Myocyte (in vitro differentiated cells): ENCODE measurements around the gene SAMD4A. TPM values are rescaled to one million over a fixed set of nuclear protein-coding genes. Genes with fewer than 3 reads are reported as not detected.

Experiments used
- DNase-seq: peaks from one replicate; pipeline ENCODE4 v3.0.0-alpha.2; 2012; ENCODE audit warnings: low read depth
- total RNA-seq: library from RNA; depleted of rRNA; stranded (reverse); fragments of >200 nt; gene quantifications from 2 replicates; pipeline ENCODE4 v1.2.3, GENCODE V29; 2014

Gene SAMD4A
- total RNA-seq, 1 donor from 2014 or later: 83.2 TPM

DNA sequence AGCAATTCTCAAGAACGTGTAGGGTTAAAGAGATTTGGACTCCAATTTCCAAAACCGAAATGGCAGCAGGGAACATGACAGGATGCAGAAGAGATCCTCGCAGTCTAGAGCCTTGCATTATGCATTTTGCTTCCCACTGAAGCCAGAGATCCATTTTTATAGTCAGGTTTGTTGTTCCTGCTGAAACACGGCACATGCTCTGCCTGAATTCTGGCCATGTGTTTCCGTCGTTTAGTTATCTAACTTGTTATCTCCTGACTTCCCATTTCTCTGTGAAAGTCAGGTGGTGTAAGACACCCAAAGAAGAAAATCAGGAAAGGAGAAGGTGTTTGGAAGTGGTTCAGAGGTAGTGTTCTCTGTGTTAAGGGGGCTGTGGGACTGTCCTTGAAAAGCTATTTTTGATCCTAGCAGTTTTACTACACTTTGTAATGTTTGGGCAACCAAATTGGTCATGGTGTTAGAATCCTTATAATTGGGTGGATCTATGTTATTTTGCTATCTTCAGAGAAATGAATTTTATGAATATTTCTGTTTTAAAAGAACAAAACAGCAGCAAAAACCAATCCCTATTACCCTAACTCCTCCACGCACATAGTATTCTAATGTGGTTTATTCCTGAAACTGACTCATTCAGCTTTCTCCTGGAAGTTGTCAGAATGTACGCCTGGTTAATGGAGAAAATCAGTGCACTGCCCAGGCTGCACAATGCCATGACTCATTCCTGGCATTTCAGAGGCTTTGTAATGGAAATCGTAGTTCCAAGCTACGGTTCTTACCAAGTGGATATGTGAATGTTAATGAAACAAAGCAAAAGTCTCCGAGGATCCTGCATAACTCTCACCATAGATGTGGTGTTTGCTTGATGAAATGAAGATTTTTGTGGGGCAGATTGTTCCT, 110.1 kb downstream of the SAMD4A start:
- DNase-seq: peak; percentile 85

DNA sequence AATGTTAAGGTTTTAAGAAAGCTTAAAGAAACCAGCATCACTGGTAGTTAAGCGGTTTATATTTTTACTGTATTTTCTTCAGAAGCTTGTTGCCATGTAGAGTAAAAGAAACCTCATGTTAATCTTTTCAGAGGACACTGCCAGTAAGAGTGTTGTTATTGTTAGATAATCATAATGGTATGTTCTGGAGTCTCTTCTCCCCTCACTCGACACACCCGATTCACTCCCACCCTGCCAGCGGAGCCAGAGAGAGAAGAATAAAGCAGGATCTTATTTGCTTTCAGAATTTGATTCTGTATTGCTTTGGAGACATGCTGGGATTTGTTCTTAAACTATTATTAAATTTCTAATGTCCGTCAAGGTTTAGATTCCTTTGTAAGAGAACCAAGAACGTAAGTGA, 113.7 kb downstream of the SAMD4A start:
- DNase-seq: no peak

DNA sequence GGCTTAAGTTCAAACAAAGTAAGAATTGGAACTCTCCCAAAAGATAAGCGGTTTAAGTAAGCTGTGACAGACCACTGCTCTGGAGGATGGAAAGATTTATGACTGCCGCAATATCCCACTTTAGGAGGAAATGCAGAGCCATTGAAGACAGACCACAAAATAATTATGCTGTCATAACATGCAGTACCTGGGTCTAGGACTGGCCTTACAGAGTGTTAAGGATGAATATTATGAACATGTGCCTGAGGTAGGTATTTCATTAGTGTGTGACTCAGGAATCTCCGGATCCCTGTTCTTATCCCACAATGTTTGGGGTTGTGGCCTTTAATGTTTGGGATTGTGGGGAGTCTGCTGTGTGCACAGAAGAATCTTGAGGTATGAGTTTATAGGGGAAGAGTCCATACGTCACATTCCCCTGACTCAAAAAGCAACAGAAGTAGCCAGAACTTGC, 114.9 kb downstream of the SAMD4A start:
- DNase-seq: no peak

DNA sequence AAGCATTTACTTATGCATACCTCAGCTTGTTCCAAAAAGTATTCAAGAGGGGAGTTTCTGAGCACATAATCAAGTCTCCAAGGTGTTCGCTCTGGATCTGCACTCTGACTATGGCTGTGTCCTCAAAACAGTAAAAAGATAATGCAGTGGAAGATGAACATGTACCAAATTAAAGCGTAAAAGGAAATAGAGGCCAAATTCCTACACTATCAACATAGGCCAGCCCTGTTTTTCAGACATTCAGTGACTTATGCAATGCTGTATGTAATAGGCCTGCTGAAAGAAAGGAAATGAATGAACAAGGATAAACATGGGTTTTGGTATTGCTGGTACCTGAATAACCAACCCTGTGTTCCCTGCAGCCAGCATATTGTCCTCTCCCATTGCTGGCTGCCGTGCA, 115.7 kb downstream of the SAMD4A start:
- DNase-seq: no peak

DNA sequence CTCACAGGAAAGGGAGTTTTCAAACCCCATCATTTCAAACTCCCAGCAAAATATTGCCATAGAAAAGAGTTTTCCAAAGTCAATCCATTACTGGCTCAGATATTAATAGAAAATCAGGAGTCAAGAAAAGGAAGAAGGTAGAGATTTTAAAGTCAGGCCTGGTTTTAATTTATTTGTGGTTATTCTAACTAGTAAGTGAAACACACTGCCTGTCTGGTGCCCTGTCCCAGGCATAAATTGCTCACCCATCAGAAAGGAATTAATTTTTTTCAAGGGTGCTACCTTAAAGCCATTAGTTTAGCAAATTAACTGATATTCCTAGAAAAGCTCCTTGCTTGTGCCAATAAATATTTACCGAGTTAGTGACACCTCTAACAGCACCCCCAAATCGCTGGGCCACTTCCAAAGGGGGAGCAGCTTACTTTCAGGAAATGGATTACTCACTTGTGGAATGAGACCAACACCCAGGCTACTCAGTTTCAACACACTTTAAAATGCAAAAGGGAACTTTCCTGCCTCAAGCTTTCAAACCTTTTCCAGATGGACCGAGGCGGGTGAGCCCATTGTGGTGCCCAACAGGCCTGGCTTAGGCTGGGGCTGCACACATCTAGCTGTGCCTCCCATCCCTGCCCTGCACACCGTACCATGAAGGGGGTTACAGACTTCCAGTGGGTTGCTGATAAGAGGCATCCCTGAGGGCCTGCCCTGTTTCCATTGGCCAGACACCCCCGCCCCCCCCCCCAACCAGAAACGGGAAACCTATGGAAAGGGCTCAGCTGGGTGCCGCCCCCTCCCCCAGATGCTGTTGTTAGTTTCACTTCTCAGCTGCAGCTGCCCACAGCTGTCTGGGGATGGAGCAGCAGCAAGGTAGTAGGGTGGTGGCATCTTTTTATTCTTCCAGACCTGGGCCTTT, 117.2 kb downstream of the SAMD4A start:
- DNase-seq: no peak

GRCh38 chr14:54685286-54685845, 118.4 kb downstream of the SAMD4A start:
- no peak for DNase-seq

DNA sequence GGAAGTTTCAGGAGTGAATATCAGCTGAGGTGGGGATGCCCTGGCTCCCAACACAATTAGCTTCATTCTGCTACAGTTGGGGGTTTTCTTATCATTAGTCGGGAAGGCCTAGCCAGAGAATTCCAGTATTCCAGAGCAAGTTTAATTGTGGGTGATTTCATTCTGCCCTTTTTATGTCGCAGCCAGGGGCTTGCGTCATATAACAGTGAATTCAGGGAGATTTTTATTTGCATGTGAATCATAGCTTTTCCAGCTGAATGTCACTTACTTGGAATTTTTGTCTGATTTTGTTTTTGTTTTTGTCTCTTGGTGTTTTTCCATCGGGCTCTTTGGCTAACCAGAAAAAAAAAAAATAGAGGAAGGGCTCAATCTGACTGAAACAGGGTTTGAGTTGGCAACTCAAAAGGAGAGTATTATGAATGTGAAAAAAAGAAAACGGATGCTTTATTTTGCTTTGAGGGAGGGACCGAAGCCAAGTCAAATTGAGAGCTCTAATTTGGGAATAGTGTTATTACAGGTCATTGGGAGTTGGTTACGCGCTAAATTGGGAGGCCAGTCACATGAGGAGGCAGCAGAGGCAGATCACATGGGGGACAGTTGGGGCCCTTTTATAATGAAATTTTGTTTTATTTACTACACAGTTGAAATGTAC, 119.4 kb downstream of the SAMD4A start:
- DNase-seq: peak; percentile 86

- DNase-seq: peak; percentile 74
These were observed 120.2 kb downstream of the SAMD4A start for GRCh38 chr14:54686871-54687749.

- no peak for DNase-seq
These were observed 120.8 kb downstream of the SAMD4A start for GRCh38 chr14:54687750-54688119.

DNA sequence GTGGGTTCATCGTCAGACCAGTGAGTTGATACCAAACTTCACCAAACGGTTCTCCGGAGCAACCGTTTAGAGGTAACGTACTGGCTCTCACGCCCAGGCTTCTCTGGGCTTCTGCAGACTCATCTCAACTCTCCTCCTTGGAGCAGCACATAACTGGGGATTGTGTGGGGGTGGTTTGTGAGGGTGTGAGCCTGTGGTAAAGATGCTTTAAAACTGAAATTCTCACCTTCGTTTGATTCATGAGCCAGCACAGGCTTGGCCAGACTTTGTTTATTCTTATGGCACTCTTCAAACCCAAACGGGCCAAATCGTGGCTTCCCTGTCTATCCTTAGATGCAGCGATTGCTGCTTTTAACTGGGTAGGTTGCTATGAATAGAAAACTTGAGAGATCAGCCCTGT, 121.3 kb downstream of the SAMD4A start:
- no peak for DNase-seq

- no peak for DNase-seq
These were observed 123.0 kb downstream of the SAMD4A start for GRCh38 chr14:54689928-54690327.

- DNase-seq: no peak
These were observed 124.0 kb downstream of the SAMD4A start for GRCh38 chr14:54690887-54691286.

GRCh38 chr14:54691525-54692283, 124.8 kb downstream of the SAMD4A start:
- peak; percentile 85 for DNase-seq

DNA sequence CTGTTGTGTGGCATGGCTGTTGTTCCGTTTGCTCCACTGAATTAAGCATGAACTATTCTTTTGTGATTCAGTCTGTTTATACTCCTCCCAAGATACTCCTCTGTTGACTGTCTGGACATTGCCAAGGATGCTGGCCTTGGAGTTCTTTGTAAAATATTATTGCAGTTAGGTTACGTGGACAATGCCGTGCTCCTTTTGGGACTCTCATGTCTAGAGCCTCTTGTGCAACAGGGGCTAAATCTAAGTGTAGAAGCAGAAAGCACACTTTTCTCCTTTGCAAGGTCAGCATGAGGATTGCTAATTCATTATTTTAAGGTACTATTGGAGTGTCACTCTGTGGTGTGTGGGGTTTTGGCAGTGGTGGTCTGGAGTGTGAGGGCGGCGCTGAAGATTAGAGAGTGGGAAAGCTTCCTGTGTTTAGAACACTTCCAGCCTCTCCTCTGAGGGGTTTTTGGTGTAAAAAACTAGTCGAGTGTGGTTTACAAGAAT, 125.4 kb downstream of the SAMD4A start:
- DNase-seq: no peak

- no peak for DNase-seq
These were observed 126.8 kb downstream of the SAMD4A start for GRCh38 chr14:54693761-54694160.

GRCh38 chr14:54695196-54695595, 128.3 kb downstream of the SAMD4A start:
- no peak for DNase-seq

GRCh38 chr14:54697001-54697400, 130.1 kb downstream of the SAMD4A start:
- DNase-seq: no peak

- DNase-seq: peak; percentile 46
These were observed 130.9 kb downstream of the SAMD4A start for GRCh38 chr14:54697803-54698202.

DNA sequence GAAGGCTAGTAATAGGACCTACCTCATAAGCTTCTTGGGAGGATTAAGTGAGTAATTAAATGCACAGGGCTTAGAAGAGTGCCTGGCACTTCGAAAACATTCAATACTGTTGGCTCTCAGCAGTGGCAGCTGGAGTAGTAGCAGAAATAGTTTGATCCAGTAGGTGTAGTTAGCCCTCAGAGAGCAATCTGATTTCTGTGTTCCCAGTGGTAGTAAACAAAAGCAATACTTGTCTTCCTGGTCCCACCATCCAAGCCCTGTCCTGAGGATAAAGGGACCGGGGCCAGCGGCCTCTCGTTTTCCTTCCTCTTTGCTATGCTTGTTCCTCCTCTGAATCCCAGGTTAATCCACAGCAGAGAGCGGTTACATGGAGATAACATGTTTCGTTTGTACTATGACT, 131.6 kb downstream of the SAMD4A start:
- peak; percentile 58 for DNase-seq
